Measurements from ENCODE around the gene DAPP1.

DAPP1 gene

GRCh38 chr4:99857307-99857706, 40.7 kb downstream of the DAPP1 start:
- FAIRE-seq = no peak

- no peak for FAIRE-seq
Observed at GRCh38 chr4:99859618-99860017, 43.0 kb downstream of the DAPP1 start.

GRCh38 chr4:99860521-99860920, 43.9 kb downstream of the DAPP1 start:
- peak; percentile 21 for FAIRE-seq

- FAIRE-seq = no peak
Observed at GRCh38 chr4:99861120-99861905, 44.7 kb downstream of the DAPP1 start.

- FAIRE-seq = peak; percentile 86
Observed at GRCh38 chr4:99863804-99864203, 47.2 kb downstream of the DAPP1 start.

GRCh38 chr4:99868126-99868596, 51.5 kb downstream of the DAPP1 start:
- FAIRE-seq = no peak

GRCh38 chr4:99872570-99872969, 55.9 kb downstream of the DAPP1 start:
- FAIRE-seq = no peak

- no peak for FAIRE-seq
Observed at GRCh38 chr4:99875071-99875470, 58.4 kb downstream of the DAPP1 start.

- no peak for FAIRE-seq
Observed at GRCh38 chr4:99876946-99877345, 60.3 kb downstream of the DAPP1 start.

- FAIRE-seq = no peak
Observed at GRCh38 chr4:99878604-99879003, 62.0 kb downstream of the DAPP1 start.

- no peak for FAIRE-seq
Observed at GRCh38 chr4:99879458-99879857, 62.8 kb downstream of the DAPP1 start.

GRCh38 chr4:99885063-99885664, 68.5 kb downstream of the DAPP1 start:
- FAIRE-seq = peak; percentile 81

- FAIRE-seq = no peak
Observed at GRCh38 chr4:99885687-99886086, 69.1 kb downstream of the DAPP1 start.

GRCh38 chr4:99886146-99886545, 69.5 kb downstream of the DAPP1 start:
- FAIRE-seq = no peak

- FAIRE-seq = no peak
Observed at GRCh38 chr4:99887837-99888236, 71.2 kb downstream of the DAPP1 start.

GRCh38 chr4:99891351-99891750, 74.7 kb downstream of the DAPP1 start:
- FAIRE-seq = no peak

GRCh38 chr4:99893029-99893428, 76.4 kb downstream of the DAPP1 start:
- FAIRE-seq = no peak

- no peak for FAIRE-seq
Observed at GRCh38 chr4:99893839-99894160, 77.2 kb downstream of the DAPP1 start.

GRCh38 chr4:99894161-99894997, 77.8 kb downstream of the DAPP1 start, which contains the start of gene LAMTOR3:
LAMTOR3 (minus strand) TSS chr4:99894427; CDS start chr4:99893963, 464 bp downstream.
- no peak for FAIRE-seq

- no peak for FAIRE-seq
Observed at GRCh38 chr4:99894998-99895397, 78.4 kb downstream of the DAPP1 start.

- no peak for FAIRE-seq
Observed at GRCh38 chr4:99915449-99915848, 98.8 kb downstream of the DAPP1 start.

GRCh38 chr4:99917575-99917974, 100.9 kb downstream of the DAPP1 start:
- no peak for FAIRE-seq

GRCh38 chr4:99918656-99919055, 102.0 kb downstream of the DAPP1 start:
- no peak for FAIRE-seq
